ENCODE results near the gene PDE5A. TPM values are rescaled to one million over a fixed set of nuclear protein-coding genes. Genes with fewer than 3 reads are reported as not detected.

PDE5A gene
- total and polyA plus RNA-seq, 10 of the 15 experiments (the other 5 are each of a cell fraction or from before 2014, with no cell fraction given) = under 0.01 to 3.9 (median 0.26) TPM; not detected in 1

DNA sequence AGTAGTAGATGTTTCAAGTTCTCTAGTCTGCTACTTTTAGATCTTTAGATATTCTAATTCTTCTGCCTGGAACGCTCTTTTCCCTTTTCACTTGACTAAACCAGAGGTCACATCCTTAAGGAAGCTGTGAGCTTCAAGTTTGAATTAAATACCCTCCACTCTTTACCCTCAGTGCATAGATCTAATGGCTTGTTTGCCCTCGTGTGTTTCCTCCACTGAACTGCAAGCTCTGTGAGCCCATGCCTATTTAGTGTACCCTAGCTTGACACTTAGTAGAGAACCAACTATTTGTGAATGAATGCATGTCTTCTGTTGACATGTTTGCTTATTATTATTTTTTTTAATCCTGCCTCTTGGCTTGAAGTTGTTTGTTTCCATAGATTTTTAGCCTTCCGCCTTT is 138.3 kb downstream of the PDE5A start:
- DNase-seq (ENCODE audit: low read depth, low spot score) (no peak), ATAC-seq (peak; percentile 73), FAIRE-seq (no peak)
- POLR2A ChIA-PET = interaction anchor here (0.7 kb wide), 1 partner anchor 21 kb away, joined by 3 read pairs; no protein-coding TSS in a partner anchor
- Histone ChIP-seq H2AFZ (ENCODE audit: control insufficient read depth, low read depth, low read length) (no peak overlapping the region), H3K27ac (ENCODE audit: control insufficient read depth, insufficient read depth) (no peak overlapping the region), H3K9me3 (replicated peaks; ENCODE audit: control insufficient read depth, insufficient read depth, low read length) (no peaks in the 10 kb centered on the region), H3K79me2 (ENCODE audit: control insufficient read depth, insufficient read depth, low read length) (no peaks in the 10 kb centered on the region), H3K27me3 (replicated peaks in 1 of 2; ENCODE audit: control insufficient read depth in 2 of 2, insufficient read depth in 2 of 2, low read length in 1 of 2) (no peaks in the 10 kb centered on the region), H3K4me3 (no peak overlapping the region), H4K20me1 (ENCODE audit: control insufficient read depth, insufficient read depth) (no peaks in the 10 kb centered on the region), H3K4me2 (ENCODE audit: control insufficient read depth, insufficient read depth) (no peak overlapping the region), H3K36me3 (ENCODE audit: control insufficient read depth in 2 of 2, insufficient read depth in 2 of 2, low read length in 1 of 2) (peaks cover 0 to 3% of the 10 kb centered on the region in 2 experiments; a peak in 1 of 4 replicates), H3K9ac (ENCODE audit: control insufficient read depth, insufficient read depth, low read length) (no peak overlapping the region), H3K4me1 (ENCODE audit: control insufficient read depth, insufficient read depth, low read length) (no peaks in the 10 kb centered on the region)
- in situ Hi-C loops (cut with MboI) (loop anchor here (10.0 kb wide), 1 partner anchor 446 kb away; no protein-coding TSS in a partner anchor), intact Hi-C loops (cut with micrococcal nuclease; ENCODE audit: unreplicated experiment) (loop anchor here (5.0 kb wide), 3 partner anchors 178 to 508 kb away; no protein-coding TSS in a partner anchor)
- CTCF ChIA-PET = interaction anchor here (0.9 to 1.8 kb wide), 5 partner anchors 12 to 509 kb away, joined by 3 to 4 read pairs (median 4); no protein-coding TSS in a partner anchor
- peak; percentile 43 for TF ChIP-seq RAD21 (IDR thresholded peaks at IDR 0.05; ENCODE audit: insufficient read depth, low read depth, low read length)
- no peak for TF ChIP-seq SIN3A (IDR thresholded peaks at IDR 0.05; ENCODE audit: low read depth, low read length)
- TF ChIP-seq, protein P1, sequence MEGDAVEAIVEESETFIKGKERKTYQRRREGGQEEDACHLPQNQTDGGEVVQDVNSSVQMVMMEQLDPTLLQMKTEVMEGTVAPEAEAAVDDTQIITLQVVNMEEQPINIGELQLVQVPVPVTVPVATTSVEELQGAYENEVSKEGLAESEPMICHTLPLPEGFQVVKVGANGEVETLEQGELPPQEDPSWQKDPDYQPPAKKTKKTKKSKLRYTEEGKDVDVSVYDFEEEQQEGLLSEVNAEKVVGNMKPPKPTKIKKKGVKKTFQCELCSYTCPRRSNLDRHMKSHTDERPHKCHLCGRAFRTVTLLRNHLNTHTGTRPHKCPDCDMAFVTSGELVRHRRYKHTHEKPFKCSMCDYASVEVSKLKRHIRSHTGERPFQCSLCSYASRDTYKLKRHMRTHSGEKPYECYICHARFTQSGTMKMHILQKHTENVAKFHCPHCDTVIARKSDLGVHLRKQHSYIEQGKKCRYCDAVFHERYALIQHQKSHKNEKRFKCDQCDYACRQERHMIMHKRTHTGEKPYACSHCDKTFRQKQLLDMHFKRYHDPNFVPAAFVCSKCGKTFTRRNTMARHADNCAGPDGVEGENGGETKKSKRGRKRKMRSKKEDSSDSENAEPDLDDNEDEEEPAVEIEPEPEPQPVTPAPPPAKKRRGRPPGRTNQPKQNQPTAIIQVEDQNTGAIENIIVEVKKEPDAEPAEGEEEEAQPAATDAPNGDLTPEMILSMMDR (IDR thresholded peaks at IDR 0.05 in 2 of 3, conservative IDR thresholded peaks at IDR 0.05 in 1 of 3; ENCODE audit: control insufficient read depth in 2 of 3, extremely low read depth in 1 of 3, insufficient read depth in 1 of 3, low read depth in 3 of 3, low read length in 3 of 3) = peak; percentile 25 to 31 (median 26); a peak in 2 of 6 replicates
- TF ChIP-seq SMC3 (IDR thresholded peaks at IDR 0.05; ENCODE audit: borderline replicate concordance, low read length) = peak; percentile 19; the same call in 1 of the 2 replicates
- SMC1A ChIA-PET (ENCODE audit: uncharacterized antibody, unreplicated experiment) = interaction anchor here (0.7 kb wide), 1 partner anchor 467 kb away, joined by 3 read pairs; no protein-coding TSS in a partner anchor
- BruUV-seq (replicated peaks) = no TSS peak
- RAD21 ChIA-PET (ENCODE audit: unreplicated experiment) = interaction anchor here (1.0 kb wide), 1 partner anchor 450 kb away, joined by 4 read pairs; no protein-coding TSS in a partner anchor
- WGBS (ENCODE audit: insufficient coverage, insufficient replicate concordance, low lambda C conversion rate, missing lambda C conversion rate) = 59% methylated on average over 3 of the region's 3 CpGs

All from GM12878 (cell line).